ENCODE results near the gene CENPO.

CENPO gene

GRCh38 chr2:24871852-24872333 is 78.7 kb downstream of the CENPO start:
- Mint-ChIP-seq H3K27ac (no peak overlapping the region), H3K9me3 (no peaks in the 10 kb centered on the region), H3K36me3 (peaks cover 15% of the 10 kb centered on the region), H3K4me1 (peaks cover 2% of the 10 kb centered on the region), H3K4me3 (no peak overlapping the region)
- DNase-seq (ENCODE audit: low spot score in 2 of 2) (no peak), ATAC-seq (no peak)

Measured in stimulated activated effector memory CD8-positive, alpha-beta T cell treated with anti-CD3 and anti-CD28 coated beads, Interleukin-12 subunit alpha, Interleukin-12 subunit beta, amount 100 ng/mL, for 72 hours (primary cell).